HG03025 (cell line): ENCODE results near the gene OTOP2.

Experiments
- ATAC-seq: cut with Tn5 transposase; IDR thresholded peaks from one replicate; pipeline ENCODE4 v1.9.1; 2021; ENCODE audit warnings: mild to moderate bottlenecking, moderate library complexity; ENCODE audit not compliant: unreplicated experiment, low FRiP score

The OTOP2 gene

GRCh38 chr17:74924250-74924948, at the start of gene OTOP2:
TSS of gene OTOP2 (plus strand) at chr17:74924273. CDS start at chr17:74924633, 360 bp downstream.
- no peak for ATAC-seq

- ATAC-seq, result no peak
Observed at GRCh38 chr17:74874615-74875037, 49.4 kb upstream of the OTOP2 start.

GRCh38 chr17:74875155-74875976, 48.7 kb upstream of the OTOP2 start:
- ATAC-seq, result no peak

- no peak for ATAC-seq
Observed at GRCh38 chr17:74875977-74876593, 48.0 kb upstream of the OTOP2 start.

- ATAC-seq, result no peak
Observed at GRCh38 chr17:74877592-74878548, 46.2 kb upstream of the OTOP2 start.

- ATAC-seq, result no peak
Observed at GRCh38 chr17:74878658-74879057, 45.4 kb upstream of the OTOP2 start.

GRCh38 chr17:74879308-74879707, 44.8 kb upstream of the OTOP2 start:
- ATAC-seq, result no peak

- no peak for ATAC-seq
Observed at GRCh38 chr17:74881073-74881472, 43.0 kb upstream of the OTOP2 start.

- no peak for ATAC-seq
Observed at GRCh38 chr17:74882517-74883240, 41.4 kb upstream of the OTOP2 start.

- no peak for ATAC-seq
Observed at GRCh38 chr17:74883241-74883745, 40.8 kb upstream of the OTOP2 start.

GRCh38 chr17:74888469-74888868, 35.6 kb upstream of the OTOP2 start:
- ATAC-seq, result no peak

- no peak for ATAC-seq
Observed at GRCh38 chr17:74890554-74890953, 33.5 kb upstream of the OTOP2 start.

GRCh38 chr17:74892013-74892841, 31.8 kb upstream of the OTOP2 start:
- ATAC-seq, result no peak

- ATAC-seq, result no peak
Observed at GRCh38 chr17:74892974-74893911, 30.8 kb upstream of the OTOP2 start, which contains the start of gene FADS6. TSS of gene FADS6 (minus strand) at chr17:74893633. CDS start at chr17:74893595, 38 bp downstream.

GRCh38 chr17:74893936-74894671, 30.0 kb upstream of the OTOP2 start:
- no peak for ATAC-seq

GRCh38 chr17:74898376-74898946, 25.6 kb upstream of the OTOP2 start:
- no peak for ATAC-seq
